AG04450 (cell line): ENCODE data around the gene SRGAP3. TPM values are rescaled to one million over a fixed set of nuclear protein-coding genes. Genes with fewer than 3 reads are reported as not detected.
"Not testable (repeated sequence)": the region's sequence is repeated elsewhere in the genome, so short reads cannot be mapped to it uniquely, and the experiment has no call there.

Experiments
- CTCF ChIA-PET: fragments of 300-600, 350-600 bp; formaldehyde crosslinking; extraction: SDS; loops from one replicate; lab custom pipeline; 2022; ENCODE audit warnings: antibody characterized with exemption, inconsistent platforms; lab: Charles Lee
- POLR2A ChIA-PET: fragments of 350-600 bp; formaldehyde crosslinking; extraction: SDS; loops from one replicate; lab custom pipeline; 2021; ENCODE audit warnings: antibody characterized with exemption, inconsistent platforms; lab: Yijun Ruan, JAX
- DNase-seq: peaks from one replicate; pipeline ENCODE4 v3.0.0-alpha.2; 2011; ENCODE audit warnings: low read depth, low spot score
- H3K27ac ChIP-seq: one replicate; pipeline ENCODE4 v1.5.1; 2012; ENCODE audit warnings: low read depth, low read length, control low read depth
- H3K27me3 ChIP-seq: one replicate; pipeline ENCODE4 v1.6.0; 2012; ENCODE audit warnings: low read length; ENCODE audit not compliant: control insufficient read depth, insufficient read depth
- H3K4me3 ChIP-seq: 2 replicates; pipeline ENCODE4 v1.5.1; 2011; ENCODE audit warnings: mild to moderate bottlenecking, low read depth, low read length, control low read depth
- H3K9me3 ChIP-seq: 2 replicates; pipeline ENCODE4 v1.5.1; 2012; ENCODE audit warnings: low read length; ENCODE audit not compliant: control insufficient read depth, insufficient read depth
- CTCF ChIP-seq: IDR thresholded peaks from 2 replicates; pipeline ENCODE4 v1.5.1; 2011; ENCODE audit warnings: low read depth, low read length, control low read depth, inconsistent platforms
- polyA minus RNA-seq: library from RNA; depleted of rRNA, polyadenylated mRNA; stranded (reverse); fragments of >200 nt; gene quantifications from 2 replicates; pipeline ENCODE4 v1.2.3, GENCODE V29; 2011; rRNA and poly(A)+ RNA removed
- polyA plus RNA-seq: library from polyadenylated mRNA; depleted of rRNA; stranded (reverse); fragments of >200 nt; gene quantifications from 2 replicates; pipeline ENCODE4 v1.2.3, GENCODE V29; 2011; rRNA removed

SRGAP3 gene
- polyA plus RNA-seq (0.61 and 0.92 TPM in 2 replicates), polyA minus RNA-seq (1.8 and 2.4 TPM in 2 replicates)

- H3K27me3 ChIP-seq: peaks cover 30% of the 10 kb centered on the region
- peak within 1 kb of the TSS; percentile 66 for H3K4me3 ChIP-seq
- DNase-seq: peak; percentile 54
- CTCF ChIA-PET: interaction anchor here (0.7 to 1.6 kb wide), 6 partner anchors 9 to 278 kb away, joined by 3 to 16 read pairs (median 4); no protein-coding TSS in a partner anchor
- H3K27ac ChIP-seq: no peak within 1 kb of the TSS
- H3K9me3 ChIP-seq: no peaks in the 10 kb centered on the region; the same call in 1 of the 2 replicates
- peak; percentile 41 for TF ChIP-seq CTCF
- POLR2A ChIA-PET: interaction anchor here (0.7 kb wide), 1 partner anchor 114 kb away, joined by 3 read pairs; the partner anchor contains the start of gene THUMPD3
These were observed at the start of gene SRGAP3 for GRCh38 chr3:9249273-9250192. Gene SRGAP3, minus strand, starts transcription at chr3:9249646. Its CDS starts 695 bp downstream, at chr3:9248951.

- no peak for TF ChIP-seq CTCF
- H3K4me3 ChIP-seq: no peak overlapping the region
- no peaks in the 10 kb centered on the region for H3K9me3 ChIP-seq
- no peak for DNase-seq
- no peak overlapping the region for H3K27ac ChIP-seq
- H3K27me3 ChIP-seq: peaks cover 2% of the 10 kb centered on the region
- POLR2A ChIA-PET: no interaction called here
- CTCF ChIA-PET: interaction anchor here (0.5 kb wide), 1 partner anchor 1267 kb away, joined by 6 read pairs; no protein-coding TSS in a partner anchor
These were observed 48.8 kb upstream of the SRGAP3 start for GRCh38 chr3:9298236-9298635.

GRCh38 chr3:9296241-9296640 is 46.8 kb upstream of the SRGAP3 start:
- no peak overlapping the region for H3K4me3 ChIP-seq
- no peaks in the 10 kb centered on the region for H3K9me3 ChIP-seq
- no peak for TF ChIP-seq CTCF
- ChIA-PET POLR2A (no interaction called here), CTCF (no interaction called here)
- H3K27me3 ChIP-seq: peaks cover 2% of the 10 kb centered on the region
- no peak for DNase-seq
- H3K27ac ChIP-seq: no peak overlapping the region

- no peaks in the 10 kb centered on the region for H3K27me3 ChIP-seq
- CTCF ChIA-PET: no interaction called here
- POLR2A ChIA-PET: no interaction called here
- no peak for TF ChIP-seq CTCF
- no peak overlapping the region for H3K4me3 ChIP-seq
- no peak overlapping the region for H3K27ac ChIP-seq
- no peak for DNase-seq
- H3K9me3 ChIP-seq: no peaks in the 10 kb centered on the region
These were observed 45.6 kb upstream of the SRGAP3 start for GRCh38 chr3:9295007-9295406.

- DNase-seq, CTCF ChIA-PET, POLR2A ChIA-PET, H3K4me3 ChIP-seq, H3K27me3 ChIP-seq, H3K27ac ChIP-seq, H3K9me3 ChIP-seq: not testable (repeated sequence)
These were observed 44.5 kb upstream of the SRGAP3 start for GRCh38 chr3:9293953-9294352.
